HG02981 (cell line): ENCODE results near the gene MEIS2.
"Not testable (repeated sequence)": the region's sequence is repeated elsewhere in the genome, so short reads cannot be mapped to it uniquely, and the experiment has no call there.

Experiments used
- ATAC-seq: cut with Tn5 transposase; IDR thresholded peaks from one replicate; pipeline ENCODE4 v1.9.1; 2021; ENCODE audit warnings: mild to moderate bottlenecking, moderate library complexity; ENCODE audit not compliant: unreplicated experiment

MEIS2 gene

GRCh38 chr15:37014137-37014536, 86.2 kb downstream of the MEIS2 start:
- no peak for ATAC-seq

- no peak for ATAC-seq
These were observed 89.8 kb downstream of the MEIS2 start for GRCh38 chr15:37010595-37010994.

GRCh38 chr15:37009288-37009687, 91.1 kb downstream of the MEIS2 start:
- ATAC-seq = no peak

- no peak for ATAC-seq
These were observed 92.1 kb downstream of the MEIS2 start for GRCh38 chr15:37008205-37008604.

- no peak for ATAC-seq
These were observed 93.0 kb downstream of the MEIS2 start for GRCh38 chr15:37007301-37007700.

GRCh38 chr15:37004981-37005735, 95.2 kb downstream of the MEIS2 start:
- ATAC-seq = no peak

- no peak for ATAC-seq
These were observed 95.9 kb downstream of the MEIS2 start for GRCh38 chr15:37004373-37004869.

GRCh38 chr15:37002041-37002672, 98.2 kb downstream of the MEIS2 start:
- ATAC-seq = no peak

- no peak for ATAC-seq
These were observed 98.9 kb downstream of the MEIS2 start for GRCh38 chr15:37001417-37001816.

GRCh38 chr15:36999778-37000177, 100.6 kb downstream of the MEIS2 start:
- ATAC-seq = no peak

GRCh38 chr15:36996538-36997181, 103.7 kb downstream of the MEIS2 start:
- no peak for ATAC-seq

- ATAC-seq = no peak
These were observed 104.2 kb downstream of the MEIS2 start for GRCh38 chr15:36996121-36996520.

- ATAC-seq = no peak
These were observed 105.6 kb downstream of the MEIS2 start for GRCh38 chr15:36994790-36995189.

GRCh38 chr15:36992454-36992853, 107.9 kb downstream of the MEIS2 start:
- no peak for ATAC-seq

- no peak for ATAC-seq
These were observed 111.4 kb downstream of the MEIS2 start for GRCh38 chr15:36988947-36989346.

- ATAC-seq = no peak
These were observed 117.9 kb downstream of the MEIS2 start for GRCh38 chr15:36982430-36982829.

GRCh38 chr15:36980281-36980680, 120.1 kb downstream of the MEIS2 start:
- not testable (repeated sequence) for ATAC-seq

- no peak for ATAC-seq
These were observed 121.7 kb downstream of the MEIS2 start for GRCh38 chr15:36978625-36979024.

GRCh38 chr15:36978126-36978525, 122.2 kb downstream of the MEIS2 start:
- no peak for ATAC-seq

GRCh38 chr15:36977659-36978058, 122.7 kb downstream of the MEIS2 start:
- ATAC-seq = no peak

GRCh38 chr15:36972704-36973103, 127.6 kb downstream of the MEIS2 start:
- no peak for ATAC-seq

- no peak for ATAC-seq
These were observed 129.8 kb downstream of the MEIS2 start for GRCh38 chr15:36970522-36970921.
